ENCODE data around the gene GIMD1. TPM values are rescaled to one million over a fixed set of nuclear protein-coding genes. Genes with fewer than 3 reads are reported as not detected.
"Not testable (repeated sequence)": the region's sequence is repeated elsewhere in the genome, so short reads cannot be mapped to it uniquely, and the experiment has no call there.

GIMD1 gene
- total RNA-seq, result not detected

DNA sequence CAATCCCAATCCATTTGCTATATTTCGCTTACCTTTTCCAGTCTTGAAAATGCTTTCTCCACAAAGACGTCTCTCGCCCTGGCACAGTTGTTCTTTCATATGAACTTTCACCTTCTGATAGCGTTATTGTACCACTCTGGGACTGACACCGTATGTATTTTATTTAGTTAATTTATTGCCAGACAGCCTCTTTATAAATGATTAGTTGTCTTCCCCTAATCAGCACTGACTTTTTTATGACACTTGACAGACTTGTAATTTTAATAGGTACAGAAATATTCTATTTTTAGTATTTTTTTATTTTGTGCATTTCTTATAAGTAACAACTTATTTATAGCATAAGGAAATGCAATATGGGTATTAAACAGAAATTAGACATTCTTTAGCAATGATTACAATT, at the start of gene GIMD1:
Gene GIMD1, minus strand, starts transcription at position 101 of the 400 bp plus-strand sequence. CDS start 1,343 bp downstream, outside the sequence.
- no peak within 1 kb of the TSS for H3K27ac ChIP-seq
- TF ChIP-seq POLR2A (IDR thresholded peaks at IDR 0.05), result no peak
- TF ChIP-seq, protein P1, sequence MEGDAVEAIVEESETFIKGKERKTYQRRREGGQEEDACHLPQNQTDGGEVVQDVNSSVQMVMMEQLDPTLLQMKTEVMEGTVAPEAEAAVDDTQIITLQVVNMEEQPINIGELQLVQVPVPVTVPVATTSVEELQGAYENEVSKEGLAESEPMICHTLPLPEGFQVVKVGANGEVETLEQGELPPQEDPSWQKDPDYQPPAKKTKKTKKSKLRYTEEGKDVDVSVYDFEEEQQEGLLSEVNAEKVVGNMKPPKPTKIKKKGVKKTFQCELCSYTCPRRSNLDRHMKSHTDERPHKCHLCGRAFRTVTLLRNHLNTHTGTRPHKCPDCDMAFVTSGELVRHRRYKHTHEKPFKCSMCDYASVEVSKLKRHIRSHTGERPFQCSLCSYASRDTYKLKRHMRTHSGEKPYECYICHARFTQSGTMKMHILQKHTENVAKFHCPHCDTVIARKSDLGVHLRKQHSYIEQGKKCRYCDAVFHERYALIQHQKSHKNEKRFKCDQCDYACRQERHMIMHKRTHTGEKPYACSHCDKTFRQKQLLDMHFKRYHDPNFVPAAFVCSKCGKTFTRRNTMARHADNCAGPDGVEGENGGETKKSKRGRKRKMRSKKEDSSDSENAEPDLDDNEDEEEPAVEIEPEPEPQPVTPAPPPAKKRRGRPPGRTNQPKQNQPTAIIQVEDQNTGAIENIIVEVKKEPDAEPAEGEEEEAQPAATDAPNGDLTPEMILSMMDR (IDR thresholded peaks at IDR 0.05), result no peak
- H3K4me3 ChIP-seq, result no peak within 1 kb of the TSS
- H3K9me3 ChIP-seq, result no peaks in the 10 kb centered on the region
- H3K36me3 ChIP-seq, result no peaks in the 10 kb centered on the region
- intact Hi-C loops (cut with DNase I; ENCODE audit: low total_unique reads), result no loop called here
- H3K27me3 ChIP-seq, result no peaks in the 10 kb centered on the region
- no peaks in the 10 kb centered on the region for H3K4me1 ChIP-seq
- no peak for DNase-seq

DNA sequence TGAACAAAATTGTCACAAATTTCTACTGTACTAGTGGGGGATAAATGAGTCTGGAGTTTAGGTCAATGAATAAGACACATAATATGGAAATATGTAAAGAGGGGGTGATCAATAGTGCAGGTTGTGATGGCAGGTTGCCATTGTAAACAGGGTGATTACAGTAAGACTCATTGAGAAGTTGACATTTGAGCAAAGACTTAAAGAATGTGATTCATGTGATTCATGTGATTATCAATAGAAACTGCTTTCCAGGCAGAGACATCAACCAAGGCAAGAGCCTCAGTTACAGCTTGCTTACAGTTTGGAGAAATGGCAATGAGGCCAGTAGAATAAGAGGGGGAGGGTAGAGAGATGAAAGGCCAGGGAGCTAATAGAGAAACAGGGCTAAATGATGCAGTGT, 45.8 kb upstream of the GIMD1 start:
- Histone ChIP-seq H3K9me3 (no peaks in the 10 kb centered on the region), H3K27me3 (no peaks in the 10 kb centered on the region), H3K36me3 (no peaks in the 10 kb centered on the region), H3K4me1 (no peaks in the 10 kb centered on the region), H3K4me3 (no peak overlapping the region), H3K27ac (no peak overlapping the region)
- TF ChIP-seq POLR2A (IDR thresholded peaks at IDR 0.05), result no peak
- TF ChIP-seq, protein P1 (IDR thresholded peaks at IDR 0.05), result no peak
- intact Hi-C loops (cut with DNase I; ENCODE audit: low total_unique reads), result no loop called here
- DNase-seq, result no peak

DNA sequence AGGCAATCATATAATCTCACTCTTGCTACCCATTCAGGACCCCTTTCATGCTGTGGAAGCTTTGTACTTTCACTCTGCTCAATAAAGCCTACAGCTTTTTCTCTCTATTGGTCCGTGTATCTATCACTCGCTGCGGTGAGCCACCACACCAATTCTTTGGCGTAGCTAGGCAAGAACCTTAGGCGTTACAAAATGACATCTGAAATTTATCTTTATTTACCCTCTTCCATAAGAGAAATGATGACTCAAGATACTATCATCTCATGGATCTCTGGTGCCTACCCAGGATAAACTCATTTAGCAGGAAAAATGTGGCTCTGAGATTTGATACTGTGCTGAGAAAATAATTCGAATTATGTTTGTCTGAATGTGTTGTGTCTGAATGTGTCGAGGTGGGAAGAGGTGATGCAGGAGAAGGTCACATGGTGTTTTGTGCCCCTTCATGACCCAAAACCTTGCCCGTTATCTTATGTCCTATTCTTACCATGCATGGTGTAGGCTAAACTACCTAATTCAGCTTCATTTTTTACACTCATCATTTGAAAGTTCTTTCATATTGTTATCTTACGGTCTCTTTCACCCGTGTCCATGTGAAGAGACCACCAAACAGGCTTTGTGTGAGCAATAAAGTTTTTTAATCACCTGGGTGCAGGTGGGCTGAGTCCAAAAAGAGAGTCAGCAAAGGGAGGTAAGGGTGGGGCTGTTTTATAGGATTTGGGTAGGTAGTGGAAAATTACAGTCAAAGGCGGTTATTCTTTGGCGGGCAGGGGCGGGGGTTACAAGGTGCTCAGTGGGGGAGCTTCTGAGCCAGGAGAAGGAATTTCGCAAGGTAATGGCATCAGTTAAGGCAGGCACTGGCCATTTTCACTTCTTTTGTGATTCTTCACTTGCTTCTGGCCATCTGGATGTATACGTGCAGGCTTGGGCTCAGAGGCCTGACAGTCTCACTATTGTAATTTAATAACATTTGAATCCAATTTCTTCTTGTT, 41.6 kb upstream of the GIMD1 start:
- H3K9me3 ChIP-seq, result no peaks in the 10 kb centered on the region
- intact Hi-C loops (cut with DNase I; ENCODE audit: low total_unique reads), result no loop called here
- TF ChIP-seq, protein P1 (IDR thresholded peaks at IDR 0.05), result no peak
- TF ChIP-seq POLR2A (IDR thresholded peaks at IDR 0.05), result no peak
- H3K27ac ChIP-seq, result no peak overlapping the region
- H3K4me1 ChIP-seq, result no peaks in the 10 kb centered on the region
- no peak overlapping the region for H3K4me3 ChIP-seq
- H3K36me3 ChIP-seq, result no peaks in the 10 kb centered on the region
- no peak for DNase-seq
- H3K27me3 ChIP-seq, result no peaks in the 10 kb centered on the region

GRCh38 chr4:106408004-106408403, 39.4 kb upstream of the GIMD1 start:
- H3K4me1 ChIP-seq; H3K9me3 ChIP-seq; intact Hi-C loops (cut with DNase I; ENCODE audit: low total_unique reads); H3K27me3 ChIP-seq; H3K4me3 ChIP-seq; H3K27ac ChIP-seq; DNase-seq; H3K36me3 ChIP-seq: not testable (repeated sequence)

GRCh38 chr4:106401157-106401556, 32.6 kb upstream of the GIMD1 start:
- Histone ChIP-seq H3K27ac (no peak overlapping the region), H3K4me3 (no peak overlapping the region), H3K9me3 (peaks cover 0 to 4% of the 10 kb centered on the region in 2 donors), H3K4me1 (no peaks in the 10 kb centered on the region), H3K36me3 (no peaks in the 10 kb centered on the region), H3K27me3 (no peaks in the 10 kb centered on the region)
- intact Hi-C loops (cut with DNase I; ENCODE audit: low total_unique reads), result no loop called here
- no peak for TF ChIP-seq POLR2A (IDR thresholded peaks at IDR 0.05)
- no peak for DNase-seq

DNA sequence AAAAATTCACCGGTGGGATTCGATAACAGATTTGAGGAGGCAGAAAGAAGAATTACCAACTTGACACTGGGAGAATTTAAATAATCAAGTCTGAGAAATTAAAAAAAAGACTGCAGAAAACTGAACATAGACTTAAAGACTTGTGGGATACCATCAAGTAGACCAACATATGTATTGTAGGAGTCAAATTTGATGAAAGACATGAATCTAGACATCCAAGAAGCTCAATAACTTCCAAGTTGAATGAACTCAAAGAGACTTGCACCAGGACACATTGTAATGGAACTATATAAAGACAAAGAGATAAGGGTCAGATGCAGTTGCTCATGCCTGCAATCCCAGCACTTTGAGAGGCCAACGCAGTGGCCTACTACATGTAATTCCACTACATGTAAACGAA, 30.3 kb upstream of the GIMD1 start:
- DNase-seq; H3K4me1 ChIP-seq; H3K4me3 ChIP-seq; H3K9me3 ChIP-seq; H3K27ac ChIP-seq; intact Hi-C loops (cut with DNase I; ENCODE audit: low total_unique reads); H3K27me3 ChIP-seq; H3K36me3 ChIP-seq: not testable (repeated sequence)
